Epithelial cell of proximal tubule (primary cell): ENCODE measurements around the gene NKX1-2. TPM values are rescaled to one million over a fixed set of nuclear protein-coding genes. Genes with fewer than 3 reads are reported as not detected.

Experiments
- DNase-seq: peaks from one replicate; pipeline ENCODE4 v3.0.0-alpha.2; 2011; ENCODE audit warnings: low read depth
- H3K4me3 ChIP-seq: 2 replicates; pipeline ENCODE4 v1.5.1; 2011; ENCODE audit warnings: low read depth, mild to moderate bottlenecking, low read length
- CTCF ChIP-seq: conservative IDR thresholded peaks from 2 replicates; pipeline ENCODE4 v1.5.1; 2012; ENCODE audit warnings: low read depth, mild to moderate bottlenecking, low read length
- total RNA-seq: library from RNA; depleted of rRNA; stranded (reverse); fragments of >200 nt; gene quantifications from 2 replicates; pipeline ENCODE4 v1.2.3, GENCODE V29; 2015

Gene NKX1-2
- total RNA-seq, result not detected in 2 replicates

- no peak for DNase-seq
- H3K4me3 ChIP-seq, result no peak within 1 kb of the TSS
- no peak for TF ChIP-seq CTCF
Observed at GRCh38 chr10:124450012-124450782, at the start of gene NKX1-2. TSS of gene NKX1-2 (minus strand) at chr10:124450035. CDS start at chr10:124449943, 92 bp downstream.

GRCh38 chr10:124498056-124498455 lies 48.2 kb upstream of the NKX1-2 start:
- H3K4me3 ChIP-seq, result no peak overlapping the region
- TF ChIP-seq CTCF, result no peak
- peak; percentile 6 for DNase-seq

- no peak for DNase-seq
- TF ChIP-seq CTCF, result no peak
- H3K4me3 ChIP-seq, result no peak overlapping the region
Observed at GRCh38 chr10:124497196-124497881, 47.5 kb upstream of the NKX1-2 start.

- TF ChIP-seq CTCF, result no peak
Observed at GRCh38 chr10:124496620-124497019, 46.8 kb upstream of the NKX1-2 start.

GRCh38 chr10:124496150-124496549 lies 46.3 kb upstream of the NKX1-2 start:
- no peak for TF ChIP-seq CTCF
- H3K4me3 ChIP-seq, result no peak overlapping the region
- no peak for DNase-seq

More at GRCh38 chr10:124496620-124497019, 46.8 kb upstream of the NKX1-2 start:
- no peak for DNase-seq
- no peak overlapping the region for H3K4me3 ChIP-seq

GRCh38 chr10:124495725-124496124 lies 45.9 kb upstream of the NKX1-2 start:
- TF ChIP-seq CTCF, result no peak
- DNase-seq, result no peak

GRCh38 chr10:124495162-124495561 lies 45.3 kb upstream of the NKX1-2 start:
- no peak for DNase-seq

More at GRCh38 chr10:124495725-124496124, 45.9 kb upstream of the NKX1-2 start:
- no peak overlapping the region for H3K4me3 ChIP-seq

More at GRCh38 chr10:124495162-124495561, 45.3 kb upstream of the NKX1-2 start:
- no peak overlapping the region for H3K4me3 ChIP-seq
- TF ChIP-seq CTCF, result no peak
